HK-2 (cell line): ENCODE data around the gene ARL5C.
"Not testable (repeated sequence)": the region's sequence is repeated elsewhere in the genome, so short reads cannot be mapped to it uniquely, and the experiment has no call there.

Experiments
- DNase-seq: peaks from one replicate; pipeline ENCODE4 v3.0.0-alpha.2; 2018; ENCODE audit not compliant: unreplicated experiment

Gene ARL5C

DNA sequence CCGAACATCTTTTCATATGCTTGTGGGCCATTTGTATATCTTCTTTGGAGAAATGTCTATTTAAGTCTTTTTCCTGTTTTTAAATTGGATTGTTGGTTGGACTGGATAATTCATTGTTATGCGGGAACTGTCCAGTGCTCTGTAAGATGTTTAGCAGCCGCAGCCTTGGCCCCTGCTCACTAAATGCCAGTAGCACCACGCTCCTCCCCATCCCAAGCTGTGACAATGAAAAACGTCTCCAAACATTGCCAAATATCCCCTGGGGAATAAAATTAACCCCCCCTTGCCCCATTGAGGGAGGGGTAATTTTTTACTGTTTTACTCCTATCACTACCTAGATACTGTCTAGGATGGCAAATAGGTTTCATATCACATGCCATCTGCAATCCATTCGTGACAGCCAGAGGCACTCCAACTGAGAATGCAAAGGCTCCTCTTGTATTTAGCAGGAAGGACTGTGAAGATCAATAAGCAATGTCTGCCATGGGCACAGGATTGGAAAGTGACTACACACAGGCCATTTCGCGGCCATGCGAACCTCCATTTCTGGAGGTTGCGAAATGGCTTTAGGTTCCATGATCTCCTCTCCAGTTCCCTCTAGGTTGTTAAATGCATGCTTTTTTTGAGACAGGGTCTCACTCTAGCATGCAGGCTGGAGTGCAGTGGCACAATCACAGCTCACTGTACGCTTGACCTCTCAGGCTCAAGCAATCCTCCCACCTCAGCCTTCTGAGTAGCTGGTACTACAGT, 23.9 kb downstream of the ARL5C start:
- no peak for DNase-seq

GRCh38 chr17:39141294-39141693, 24.7 kb downstream of the ARL5C start:
- no peak for DNase-seq

- DNase-seq, result no peak
These were observed 26.4 kb downstream of the ARL5C start for GRCh38 chr17:39139561-39139960.

DNA sequence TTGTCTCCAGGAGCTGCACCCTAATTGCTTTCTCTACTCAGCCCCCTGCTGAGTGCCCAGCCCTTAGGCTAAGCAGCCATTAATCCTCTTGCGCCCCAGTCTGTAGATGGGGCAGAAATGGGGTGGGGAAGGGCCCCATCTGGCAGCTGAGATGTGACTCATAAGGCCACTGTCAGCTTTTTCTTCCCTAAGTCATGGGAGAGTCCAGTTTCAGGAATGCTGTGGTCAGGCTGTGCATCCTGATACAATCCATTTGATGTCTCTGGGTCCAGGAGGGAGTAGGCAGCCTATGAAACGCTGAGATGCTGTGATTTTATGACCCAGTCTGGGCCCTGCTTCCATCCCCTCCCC, 26.8 kb downstream of the ARL5C start:
- peak; percentile 48 for DNase-seq

DNA sequence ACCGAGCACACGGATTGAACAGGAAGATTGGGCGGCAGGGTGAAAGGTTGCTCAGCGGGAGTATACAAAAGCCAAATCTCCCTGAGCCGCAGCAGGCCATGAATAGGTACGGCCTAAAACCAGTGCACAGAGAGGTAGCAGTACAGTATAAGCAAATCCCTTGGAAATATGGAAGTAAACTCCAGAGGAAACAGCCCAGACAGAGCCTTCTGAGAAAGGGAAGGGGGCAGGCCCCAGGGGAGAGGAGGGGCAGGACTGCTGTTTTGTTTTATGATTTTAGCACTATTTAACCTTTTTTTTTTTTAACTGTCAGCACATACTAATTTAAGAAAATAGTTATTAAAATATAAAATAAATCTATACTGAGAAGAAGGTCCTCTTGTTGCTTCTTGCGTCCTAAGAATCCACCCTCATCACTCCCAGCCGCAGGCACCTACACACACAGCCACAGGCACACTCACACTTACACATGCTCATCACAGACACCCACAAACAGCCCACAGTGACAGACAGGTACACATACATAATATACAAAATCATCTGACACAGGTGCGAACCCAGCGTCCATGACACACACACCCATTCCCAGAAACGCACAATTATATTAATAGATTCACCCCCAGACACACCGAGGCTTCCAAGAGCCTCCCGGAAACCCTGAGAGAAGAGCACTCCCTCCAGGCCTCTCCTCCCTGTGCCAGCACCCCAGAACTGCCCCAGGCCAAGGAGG, 27.4 kb downstream of the ARL5C start:
- DNase-seq, result no peak

GRCh38 chr17:39134878-39135277, 31.1 kb downstream of the ARL5C start:
- no peak for DNase-seq

DNA sequence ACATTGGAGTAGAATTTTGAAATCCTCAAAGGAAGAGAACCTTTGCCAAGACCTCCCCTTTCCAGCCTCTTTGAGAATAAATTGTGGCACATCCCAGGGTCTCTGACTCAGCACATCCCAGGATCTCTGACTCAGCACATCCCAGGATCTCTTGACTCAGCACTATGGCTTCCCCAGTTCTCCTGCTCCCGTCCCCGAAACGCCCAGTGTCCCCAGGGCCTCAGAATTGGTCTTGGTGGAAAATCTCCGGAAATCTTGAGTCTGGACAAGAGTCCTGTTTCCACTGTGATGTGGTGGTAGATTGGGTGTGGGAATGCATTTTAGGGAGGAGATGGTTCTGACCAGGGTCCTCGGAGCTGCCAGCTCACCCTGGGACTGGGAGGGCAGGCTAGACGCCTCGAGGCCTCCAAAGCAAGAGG, 33.8 kb downstream of the ARL5C start:
- DNase-seq, result peak; percentile 57

- no peak for DNase-seq
These were observed 34.3 kb downstream of the ARL5C start for GRCh38 chr17:39131616-39132015.

GRCh38 chr17:39130205-39130604, 35.8 kb downstream of the ARL5C start:
- no peak for DNase-seq

DNA sequence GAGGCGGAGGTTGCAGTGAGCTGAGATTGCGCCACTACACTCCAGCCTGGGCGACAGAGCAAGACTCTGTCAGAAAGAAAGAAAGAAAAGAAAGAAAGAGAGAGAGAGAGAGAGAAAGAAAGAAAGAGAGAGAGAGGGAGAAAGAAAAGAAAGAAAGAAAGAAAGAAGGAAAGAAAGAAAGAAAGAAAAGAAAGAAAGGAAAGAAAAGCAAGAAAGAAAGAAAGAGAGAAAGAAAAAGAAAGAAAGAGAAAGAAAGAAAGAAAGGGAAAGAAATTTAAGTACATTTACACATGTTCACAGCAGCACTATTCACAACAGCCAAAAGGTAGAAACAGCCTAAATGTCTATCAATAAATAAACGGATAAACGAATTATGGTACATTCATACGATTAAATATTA, 36.4 kb downstream of the ARL5C start:
- DNase-seq, result not testable (repeated sequence)

- no peak for DNase-seq
These were observed 39.5 kb downstream of the ARL5C start for GRCh38 chr17:39126436-39126835.

GRCh38 chr17:39125143-39125875, 40.7 kb downstream of the ARL5C start:
- DNase-seq, result no peak

DNA sequence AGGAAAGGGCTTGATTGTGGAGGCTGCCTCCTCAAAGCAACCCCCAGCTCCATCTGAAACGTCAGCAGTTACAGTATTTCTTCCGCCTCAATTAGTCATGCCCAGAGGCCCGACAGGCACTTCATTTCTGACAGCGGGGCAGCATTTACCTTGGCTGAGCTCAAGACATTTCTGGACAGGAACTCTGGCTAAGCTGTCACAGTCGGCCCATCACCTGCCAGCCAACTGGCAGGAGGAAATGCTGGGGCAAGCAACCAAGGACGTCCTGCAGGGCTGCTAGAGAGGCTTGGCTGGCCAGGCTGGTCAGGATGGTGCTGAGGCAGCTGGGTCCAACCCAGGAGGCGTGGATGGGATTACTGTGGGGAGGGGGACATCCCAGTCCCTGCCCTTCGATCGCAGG, 42.3 kb downstream of the ARL5C start:
- DNase-seq, result no peak

DNA sequence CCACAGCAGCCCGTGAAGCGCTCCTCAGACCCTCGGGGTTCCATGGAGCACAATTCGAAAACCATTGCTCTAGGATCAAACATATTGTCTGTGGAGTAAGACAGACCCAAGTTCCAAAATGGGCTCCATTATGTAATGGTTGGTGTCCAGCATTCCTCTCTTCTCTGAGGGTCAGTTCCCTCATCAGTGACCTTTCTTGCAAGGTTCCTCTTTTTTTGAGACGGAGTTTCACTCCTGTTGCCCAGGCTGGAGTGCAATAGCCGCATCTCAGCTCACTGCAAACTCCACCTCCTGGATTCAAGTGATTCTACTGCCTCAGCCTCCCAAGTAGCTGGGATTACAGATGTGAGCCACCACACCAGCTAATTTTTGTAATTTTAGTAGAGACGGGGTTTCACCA, 43.0 kb downstream of the ARL5C start:
- DNase-seq, result no peak

DNA sequence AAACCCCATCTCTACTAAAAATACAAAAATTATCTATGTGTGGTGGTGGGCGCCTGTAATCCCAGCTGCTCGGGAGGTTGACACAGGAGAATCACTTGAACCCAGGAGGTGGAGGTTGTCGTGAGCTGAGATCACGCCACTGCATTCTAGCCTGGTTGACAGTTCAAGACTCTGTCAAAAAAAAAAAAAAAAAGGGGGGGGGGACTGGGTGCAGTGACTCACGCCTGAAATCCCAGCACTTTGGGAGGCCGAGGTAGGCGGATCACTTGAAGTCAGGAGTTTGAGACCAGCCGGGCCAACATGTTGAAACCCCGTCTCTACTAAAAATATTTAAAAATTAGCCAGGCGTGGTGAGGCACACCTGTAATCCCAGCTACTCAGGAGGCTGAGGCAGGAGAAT, 44.0 kb downstream of the ARL5C start:
- DNase-seq, result not testable (repeated sequence)

GRCh38 chr17:39118674-39119419, 47.1 kb downstream of the ARL5C start:
- no peak for DNase-seq

GRCh38 chr17:39116224-39116623, 49.7 kb downstream of the ARL5C start:
- no peak for DNase-seq

- DNase-seq, result no peak
These were observed 50.8 kb downstream of the ARL5C start for GRCh38 chr17:39115135-39115534.

DNA sequence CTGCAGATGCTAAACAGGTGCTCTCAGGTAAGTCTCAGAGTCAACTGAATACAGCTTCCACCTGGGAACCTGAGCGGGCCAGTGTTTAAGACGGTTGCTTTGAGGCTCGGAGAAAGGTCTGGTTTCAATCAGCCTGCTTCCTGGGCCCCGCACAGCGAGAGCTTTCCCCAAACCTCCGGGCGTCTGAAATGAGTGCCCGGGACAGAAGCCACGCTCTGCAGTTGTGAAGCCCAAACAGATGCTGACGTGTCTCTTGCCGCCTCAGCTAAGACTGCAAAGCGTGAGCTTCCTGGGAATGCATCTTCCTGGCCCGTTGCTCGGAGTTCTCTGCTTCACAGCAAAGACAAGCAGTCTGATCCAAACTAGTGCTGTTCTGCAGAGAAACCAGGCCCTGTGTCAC, 51.2 kb downstream of the ARL5C start:
- DNase-seq, result no peak

DNA sequence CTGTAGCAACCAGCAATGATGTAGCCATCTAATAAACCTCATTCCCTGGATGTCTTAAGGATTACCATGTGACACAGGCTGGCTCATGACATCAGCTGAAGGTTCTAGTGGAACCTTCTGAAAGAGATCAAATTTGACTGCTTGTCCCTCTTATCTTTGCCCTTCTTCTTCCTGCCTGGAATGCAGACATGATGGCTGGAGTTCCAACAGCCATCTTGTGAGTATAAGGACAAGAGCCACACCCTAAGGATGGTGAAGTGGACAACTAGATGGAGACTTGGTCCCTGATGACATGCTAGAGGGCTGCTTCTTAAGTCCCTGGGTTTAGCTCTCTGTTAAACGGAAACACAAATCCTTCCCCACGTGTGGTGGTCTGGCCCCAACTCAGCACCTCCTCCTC, 52.1 kb downstream of the ARL5C start:
- no peak for DNase-seq

- DNase-seq, result no peak
These were observed 55.4 kb downstream of the ARL5C start for GRCh38 chr17:39110435-39111136.
